Neural crest cell (in vitro differentiated cells): ENCODE measurements around the gene SLC66A3. TPM values are rescaled to one million over a fixed set of nuclear protein-coding genes. Genes with fewer than 3 reads are reported as not detected.

Experiments used
- DNase-seq: peaks from one replicate; pipeline ENCODE4 v3.0.0; 2021; ENCODE audit warnings: low read depth, mixed read lengths, low spot score
- H3K27ac Mint-ChIP-seq: one replicate; pipeline ENCODE4 v1.8.0; 2021; ENCODE audit warnings: mild to moderate bottlenecking, mixed read lengths; ENCODE audit not compliant: unreplicated experiment
- H3K27me3 Mint-ChIP-seq: 2 replicates; pipeline ENCODE4 v1.8.0; 2021; ENCODE audit warnings: low read depth, mild to moderate bottlenecking, mixed read lengths
- H3K36me3 Mint-ChIP-seq: 2 replicates; pipeline ENCODE4 v1.8.0; 2021; ENCODE audit warnings: low read depth, mild to moderate bottlenecking, mixed read lengths
- H3K4me1 Mint-ChIP-seq: 2 replicates; pipeline ENCODE4 v1.8.0; 2021; ENCODE audit warnings: mixed read lengths
- H3K4me3 Mint-ChIP-seq: one replicate; pipeline ENCODE4 v1.8.0; 2021; ENCODE audit warnings: mild to moderate bottlenecking, mixed read lengths
- H3K9me3 Mint-ChIP-seq: 2 replicates; pipeline ENCODE4 v1.8.0; 2021; ENCODE audit warnings: mixed read lengths
- CTCF ChIP-seq: fragments of 200-600 bp; sonication (generic); conservative IDR thresholded peaks from 2 replicates; pipeline ENCODE4 v1.5.0; 2021; ENCODE audit warnings: antibody characterized with exemption, mild to moderate bottlenecking
- total RNA-seq: library from RNA; stranded (reverse); gene quantifications from 2 replicates; pipeline ENCODE4 v1.2.1, GENCODE V29; 2021

The SLC66A3 gene
- total RNA-seq, 1 donor from 2014 or later: 5.1 TPM

- no peaks in the 10 kb centered on the region for H3K36me3 Mint-ChIP-seq
- peak overlapping the region; percentile 80 for H3K4me3 Mint-ChIP-seq
- no peak for TF ChIP-seq CTCF
- peaks cover 36% of the 10 kb centered on the region for H3K27me3 Mint-ChIP-seq
- H3K4me1 Mint-ChIP-seq: peaks cover 12% of the 10 kb centered on the region
- H3K9me3 Mint-ChIP-seq: no peaks in the 10 kb centered on the region
- DNase-seq: peak; percentile 98
- no peak overlapping the region for H3K27ac Mint-ChIP-seq
These were observed 315 bp upstream of the SLC66A3 start for GRCh38 chr2:11154923-11155380.

GRCh38 chr2:11156396-11157075 lies 1.3 kb downstream of the SLC66A3 start:
- no peaks in the 10 kb centered on the region for H3K9me3 Mint-ChIP-seq
- H3K27me3 Mint-ChIP-seq: peaks cover 26% of the 10 kb centered on the region
- H3K27ac Mint-ChIP-seq: no peak overlapping the region
- peaks cover 18% of the 10 kb centered on the region for H3K4me1 Mint-ChIP-seq
- DNase-seq: no peak
- no peak for TF ChIP-seq CTCF
- H3K4me3 Mint-ChIP-seq: peak overlapping the region; percentile 76
- H3K36me3 Mint-ChIP-seq: no peaks in the 10 kb centered on the region

- Mint-ChIP-seq H3K9me3 (no peaks in the 10 kb centered on the region), H3K4me1 (peaks cover 18% of the 10 kb centered on the region), H3K27me3 (peaks cover 19% of the 10 kb centered on the region), H3K4me3 (no peak overlapping the region), H3K27ac (no peak overlapping the region), H3K36me3 (no peaks in the 10 kb centered on the region)
- no peak for DNase-seq
- TF ChIP-seq CTCF: no peak
These were observed 2.0 kb downstream of the SLC66A3 start for GRCh38 chr2:11157296-11157695.

- Mint-ChIP-seq H3K36me3 (no peaks in the 10 kb centered on the region), H3K27ac (no peak overlapping the region), H3K4me1 (peaks cover 18% of the 10 kb centered on the region), H3K4me3 (peak overlapping the region; percentile 35), H3K9me3 (no peaks in the 10 kb centered on the region), H3K27me3 (peaks cover 16% of the 10 kb centered on the region)
- TF ChIP-seq CTCF: no peak
- no peak for DNase-seq
These were observed 2.5 kb downstream of the SLC66A3 start for GRCh38 chr2:11157731-11158130.

GRCh38 chr2:11158916-11159573 lies 3.8 kb downstream of the SLC66A3 start:
- Mint-ChIP-seq H3K27ac (no peak overlapping the region), H3K4me3 (no peak overlapping the region), H3K27me3 (peaks cover 7% of the 10 kb centered on the region), H3K36me3 (no peaks in the 10 kb centered on the region), H3K4me1 (peaks cover 22% of the 10 kb centered on the region), H3K9me3 (no peaks in the 10 kb centered on the region)
- TF ChIP-seq CTCF: no peak
- DNase-seq: no peak
